Activated B cell treated with CpG ODN at 0.5 μM for 24 hours (primary cell): Measurements from ENCODE around the gene BFSP1. TPM values are rescaled to one million over a fixed set of nuclear protein-coding genes. Genes with fewer than 3 reads are reported as not detected.

Experiments
- ATAC-seq: fragments of 200-7000 bp; cut with Tn5 transposase; one replicate; pipeline ENCODE4 v1.10.0; 2021; ENCODE audit warnings: low read depth, mild to moderate bottlenecking, moderate library complexity
- CTCF ChIA-PET: fragments of 350-600 bp; sonication (Branson Sonifier 250); formaldehyde crosslinking; loops from one replicate; lab custom pipeline; 2021; ENCODE audit warnings: antibody characterized with exemption; lab: Charles Lee
- POLR2A ChIA-PET: fragments of 350-600 bp; sonication (Branson Sonifier 250); formaldehyde crosslinking; loops from one replicate; lab custom pipeline; 2021; ENCODE audit warnings: antibody characterized with exemption; lab: Charles Lee
- DNase-seq: peaks from one replicate; pipeline ENCODE4 v3.0.0; 2022
- H3K27ac Mint-ChIP-seq: one replicate; pipeline ENCODE4 v1.8.0; 2020; ENCODE audit warnings: mixed read lengths
- H3K27me3 Mint-ChIP-seq: one replicate; pipeline ENCODE4 v1.8.0; 2021; ENCODE audit warnings: mixed read lengths
- H3K36me3 Mint-ChIP-seq: one replicate; pipeline ENCODE4 v1.8.0; 2021; ENCODE audit warnings: low read depth, mixed read lengths
- H3K4me1 Mint-ChIP-seq: one replicate; pipeline ENCODE4 v1.8.0; 2021; ENCODE audit warnings: mixed read lengths
- H3K4me3 Mint-ChIP-seq: one replicate; pipeline ENCODE4 v1.8.0; 2020; ENCODE audit warnings: mild to moderate bottlenecking, mixed read lengths
- H3K9me3 Mint-ChIP-seq: one replicate; pipeline ENCODE4 v1.8.0; 2020; ENCODE audit warnings: mixed read lengths
- CTCF ChIP-seq: fragments of 200-600 bp; IDR thresholded peaks from one replicate; pipeline ENCODE4 v1.8.0; 2022; ENCODE audit warnings: antibody characterized with exemption, mild to moderate bottlenecking
- intact Hi-C: fragments of 100-400 bp; cut with micrococcal nuclease; formaldehyde crosslinking; loops from one replicate; pipeline ENCODE4 v1.15.1; 2024
- total RNA-seq: library from RNA; stranded (reverse); gene quantifications from 2 replicates; pipeline ENCODE4 v1.2.3, GENCODE V29; 2022

BFSP1 gene
- total RNA-seq, 1 donor from 2014 or later, result not detected

- no peak for ATAC-seq
- no peak overlapping the region for H3K27ac Mint-ChIP-seq
Measured at GRCh38 chr20:17531665-17532025, 466 bp upstream of the BFSP1 start.

GRCh38 chr20:17530153-17530552 is 1.0 kb downstream of the BFSP1 start:
- no peaks in the 10 kb centered on the region for H3K9me3 Mint-ChIP-seq
- no peak for TF ChIP-seq CTCF
- H3K27me3 Mint-ChIP-seq, result peaks cover 33% of the 10 kb centered on the region
- ChIA-PET CTCF (interaction anchor here (1.0 to 1.1 kb wide), 2 partner anchors 88 to 119 kb away, joined by 3 read pairs; no protein-coding TSS in a partner anchor), POLR2A (no interaction called here)
- no peak overlapping the region for H3K27ac Mint-ChIP-seq
- H3K36me3 Mint-ChIP-seq, result no peaks in the 10 kb centered on the region
- peaks cover 9% of the 10 kb centered on the region for H3K4me1 Mint-ChIP-seq
- ATAC-seq (no peak), DNase-seq (no peak)
- peak overlapping the region; percentile 54 for H3K4me3 Mint-ChIP-seq
- intact Hi-C loops, result no loop called here

More at GRCh38 chr20:17531665-17532025, 466 bp upstream of the BFSP1 start:
- no peak for TF ChIP-seq CTCF
- CTCF ChIA-PET, result no interaction called here
- intact Hi-C loops, result no loop called here
- POLR2A ChIA-PET, result interaction anchor here (0.8 to 0.9 kb wide), 2 partner anchors 38 to 40 kb away, joined by 3 to 5 read pairs; partner anchors contain the start of gene DSTN
- Mint-ChIP-seq H3K27me3 (peaks cover 25% of the 10 kb centered on the region), H3K36me3 (no peaks in the 10 kb centered on the region), H3K4me1 (peaks cover 9% of the 10 kb centered on the region), H3K9me3 (no peaks in the 10 kb centered on the region), H3K4me3 (peak overlapping the region; percentile 81)
- no peak for DNase-seq

GRCh38 chr20:17529586-17529985 is 1.6 kb downstream of the BFSP1 start:
- Mint-ChIP-seq H3K36me3 (no peaks in the 10 kb centered on the region), H3K4me1 (peaks cover 9% of the 10 kb centered on the region), H3K27ac (no peak overlapping the region), H3K27me3 (peaks cover 33% of the 10 kb centered on the region), H3K4me3 (no peak overlapping the region), H3K9me3 (no peaks in the 10 kb centered on the region)
- DNase-seq (no peak), ATAC-seq (no peak)
- CTCF ChIA-PET, result interaction anchor here (1.0 to 1.1 kb wide), 2 partner anchors 89 to 120 kb away, joined by 3 read pairs; no protein-coding TSS in a partner anchor
- intact Hi-C loops, result no loop called here
- POLR2A ChIA-PET, result no interaction called here
- no peak for TF ChIP-seq CTCF

GRCh38 chr20:17525650-17526049 is 5.5 kb downstream of the BFSP1 start:
- H3K9me3 Mint-ChIP-seq, result no peaks in the 10 kb centered on the region
- POLR2A ChIA-PET, result interaction anchor here (0.6 kb wide), 1 partner anchor 354 kb away, joined by 6 read pairs; no protein-coding TSS in a partner anchor
- intact Hi-C loops, result no loop called here
- no peak for TF ChIP-seq CTCF
- DNase-seq (no peak), ATAC-seq (peak; percentile 54)
- H3K4me1 Mint-ChIP-seq, result peaks cover 4% of the 10 kb centered on the region
- H3K36me3 Mint-ChIP-seq, result no peaks in the 10 kb centered on the region
- no peak overlapping the region for H3K27ac Mint-ChIP-seq
- H3K27me3 Mint-ChIP-seq, result peaks cover 27% of the 10 kb centered on the region
- no peak overlapping the region for H3K4me3 Mint-ChIP-seq
- CTCF ChIA-PET, result no interaction called here

GRCh38 chr20:17525132-17525531 is 6.0 kb downstream of the BFSP1 start:
- Mint-ChIP-seq H3K4me1 (no peaks in the 10 kb centered on the region), H3K4me3 (no peak overlapping the region), H3K9me3 (no peaks in the 10 kb centered on the region), H3K27ac (no peak overlapping the region), H3K36me3 (no peaks in the 10 kb centered on the region), H3K27me3 (peaks cover 22% of the 10 kb centered on the region)
- no peak for TF ChIP-seq CTCF
- DNase-seq, result no peak
- intact Hi-C loops, result no loop called here
- ChIA-PET POLR2A (interaction anchor here (0.6 kb wide), 1 partner anchor 354 kb away, joined by 6 read pairs; no protein-coding TSS in a partner anchor), CTCF (no interaction called here)
- ATAC-seq, result no peak
